Measurements from ENCODE around the gene UBR4.
"Not testable (repeated sequence)": the region's sequence is repeated elsewhere in the genome, so short reads cannot be mapped to it uniquely, and the experiment has no call there.

UBR4 gene

DNA sequence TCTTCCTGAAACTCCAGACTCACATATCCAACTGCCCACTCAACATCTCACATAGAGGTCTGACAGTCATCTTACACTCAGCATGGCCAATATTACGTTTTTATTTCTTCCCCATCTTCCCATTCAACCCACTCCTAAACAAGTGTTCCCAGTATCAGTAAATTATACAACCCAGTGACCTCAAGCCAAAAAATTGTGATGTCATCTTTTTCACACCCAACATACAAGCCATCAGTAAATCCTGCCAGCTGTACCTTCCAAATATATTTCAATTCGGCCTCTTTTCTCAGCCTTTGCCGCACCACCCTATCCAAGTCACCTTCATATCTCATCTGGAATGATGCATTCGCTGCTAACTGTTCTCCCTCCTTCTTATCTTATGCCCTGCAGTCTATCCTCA, 19.6 kb downstream of the UBR4 start:
- DNase-seq (ENCODE audit: low spot score) = no peak

DNA sequence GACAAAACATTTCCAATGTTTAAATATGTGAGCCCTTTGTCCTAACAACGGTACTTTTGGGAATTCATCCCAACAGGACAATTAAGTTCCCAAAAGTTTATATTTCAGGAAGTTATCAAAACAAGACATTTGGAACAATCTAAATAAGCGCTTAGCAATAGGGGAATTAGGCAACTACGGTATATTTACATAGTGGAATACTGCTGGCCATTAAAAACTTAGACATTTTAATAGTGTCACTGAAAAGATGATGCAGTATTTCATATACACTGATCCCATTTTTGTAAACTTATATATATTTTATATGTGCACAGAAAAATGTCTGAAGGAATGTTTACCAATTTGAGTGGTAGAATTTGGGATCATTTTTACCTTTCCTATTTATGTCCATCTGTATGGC, 20.8 kb downstream of the UBR4 start:
- no peak for DNase-seq (ENCODE audit: low spot score)

DNA sequence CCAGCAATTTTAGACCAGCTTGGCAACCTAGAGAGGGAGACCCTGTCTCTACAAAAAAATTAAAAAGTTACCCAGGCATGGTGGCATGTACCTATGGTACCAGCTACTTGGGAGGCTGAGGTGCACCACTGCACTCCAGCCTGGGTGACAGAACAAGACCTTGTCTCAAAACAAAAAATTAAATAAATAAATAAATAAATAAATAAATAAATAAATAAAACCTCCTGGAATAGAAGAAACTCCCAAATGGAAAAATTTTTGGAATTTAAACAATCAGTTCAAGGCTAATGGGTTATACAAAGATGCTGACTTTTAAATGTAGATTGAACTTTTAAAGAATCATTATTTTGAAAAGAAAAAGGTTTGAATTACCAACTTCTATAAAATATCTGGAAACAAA, 22.2 kb downstream of the UBR4 start:
- DNase-seq (ENCODE audit: low spot score) = no peak

GRCh38 chr1:19186001-19186400, 24.1 kb downstream of the UBR4 start:
- no peak for DNase-seq (ENCODE audit: low spot score)

DNA sequence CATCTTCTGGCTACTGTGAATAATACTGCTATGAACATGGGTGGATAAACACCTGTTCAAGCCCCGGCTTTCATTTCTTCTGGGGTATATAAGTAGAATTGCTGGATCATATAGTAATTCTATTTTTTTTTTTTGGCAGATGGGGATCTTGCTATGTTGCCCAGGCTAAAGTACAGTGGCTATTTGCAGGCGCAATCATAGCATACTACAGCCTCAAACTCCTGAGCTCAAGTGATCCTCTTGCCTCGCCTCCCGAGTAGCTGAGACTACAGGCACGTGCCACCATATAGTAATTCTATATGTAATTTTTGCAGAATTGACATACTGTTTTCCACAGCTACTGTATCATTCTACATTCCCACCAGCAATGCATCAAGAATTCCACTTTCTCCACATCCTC, 27.8 kb downstream of the UBR4 start:
- DNase-seq (ENCODE audit: low spot score) = no peak

GRCh38 chr1:19180265-19180657, 29.8 kb downstream of the UBR4 start:
- not testable (repeated sequence) for DNase-seq (ENCODE audit: low spot score)

- peak; percentile 6 for DNase-seq (ENCODE audit: low spot score)
Measured at GRCh38 chr1:19179597-19180264, 30.3 kb downstream of the UBR4 start.

GRCh38 chr1:19178734-19179398, 31.2 kb downstream of the UBR4 start:
- DNase-seq (ENCODE audit: low spot score) = no peak

DNA sequence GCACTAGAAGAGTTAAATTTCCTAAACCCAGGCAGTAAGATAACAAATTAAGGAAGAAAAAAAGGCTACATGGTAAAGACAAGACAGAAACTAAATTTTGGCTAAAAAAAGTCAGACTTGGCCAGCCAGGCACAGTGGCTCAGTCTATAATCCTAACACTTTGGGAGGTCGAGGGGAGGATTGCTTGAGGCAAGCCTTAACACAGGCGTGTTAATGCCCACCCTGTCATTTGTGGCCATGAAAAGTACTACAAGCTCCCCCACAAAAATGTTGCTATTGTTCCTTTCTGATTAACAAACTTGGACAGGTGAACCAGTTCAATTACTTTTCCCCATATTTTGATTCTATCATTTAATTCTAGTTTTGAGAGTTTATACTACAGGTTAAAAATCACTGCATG, 32.3 kb downstream of the UBR4 start:
- DNase-seq (ENCODE audit: low spot score) = no peak

GRCh38 chr1:19169642-19170041, 40.4 kb downstream of the UBR4 start:
- DNase-seq (ENCODE audit: low spot score) = no peak

DNA sequence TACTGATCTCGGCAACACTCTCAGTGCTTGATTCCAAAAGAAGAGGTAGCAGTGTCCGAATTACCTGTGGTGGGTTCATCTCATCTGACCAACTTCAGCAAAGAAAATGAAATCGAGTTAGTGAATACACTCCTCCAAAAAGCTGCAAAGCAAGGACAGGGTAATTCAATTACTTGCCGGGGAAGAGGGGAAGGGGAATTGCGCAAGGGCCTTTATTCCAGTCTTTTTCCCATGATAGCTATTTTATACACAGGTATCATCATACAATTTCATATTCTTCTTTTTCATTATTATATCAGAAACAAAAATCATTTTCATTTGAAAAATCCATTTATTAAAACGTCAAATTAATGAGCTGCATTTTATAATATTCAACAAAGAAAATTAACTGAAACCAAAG, 42.9 kb downstream of the UBR4 start:
- DNase-seq (ENCODE audit: low spot score) = no peak

GRCh38 chr1:19166066-19166465, 44.0 kb downstream of the UBR4 start:
- no peak for DNase-seq (ENCODE audit: low spot score)

DNA sequence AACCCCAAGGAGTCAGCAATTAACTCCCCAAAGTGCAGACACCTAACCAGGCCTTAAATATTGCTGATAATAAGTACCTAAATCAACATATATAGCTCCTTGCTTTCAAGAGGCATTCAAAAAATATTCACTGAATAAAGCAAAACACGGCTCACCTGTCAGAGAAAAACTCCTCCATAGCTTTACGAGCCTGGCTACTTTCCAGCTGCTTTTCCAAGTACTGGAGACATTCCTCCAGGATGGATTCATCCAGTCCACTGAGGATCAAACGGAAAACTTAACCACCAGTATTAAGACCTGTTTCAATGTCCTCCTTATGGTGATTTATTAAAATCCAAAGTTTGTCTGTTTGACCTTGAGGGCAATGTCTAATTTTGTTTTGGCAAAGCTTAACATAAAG, 44.6 kb downstream of the UBR4 start:
- no peak for DNase-seq (ENCODE audit: low spot score)

- DNase-seq (ENCODE audit: low spot score) = no peak
Measured at GRCh38 chr1:19164274-19165015, 45.6 kb downstream of the UBR4 start.

DNA sequence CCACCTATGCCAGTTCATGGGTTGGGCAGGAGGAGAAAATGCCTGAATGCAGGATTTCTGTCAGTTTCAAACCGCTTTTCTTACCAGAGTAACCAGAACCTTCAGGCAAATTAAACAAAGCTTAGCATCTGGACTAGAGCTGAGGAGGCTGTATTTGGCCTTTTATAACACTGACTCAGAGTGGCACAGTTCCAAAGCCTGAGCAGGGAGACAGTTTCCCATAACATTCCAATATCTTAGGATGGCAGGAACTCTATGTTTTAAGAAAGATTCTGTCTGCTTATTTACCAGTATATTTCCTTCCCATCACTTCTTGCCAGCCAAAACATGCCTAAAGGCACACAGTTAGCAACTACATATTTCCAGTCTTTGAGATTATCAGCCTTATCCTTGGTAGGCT, 46.8 kb downstream of the UBR4 start:
- no peak for DNase-seq (ENCODE audit: low spot score)

GRCh38 chr1:19160831-19161230, 49.2 kb downstream of the UBR4 start:
- no peak for DNase-seq (ENCODE audit: low spot score)

- no peak for DNase-seq (ENCODE audit: low spot score)
Measured at GRCh38 chr1:19157653-19158052, 52.4 kb downstream of the UBR4 start.

DNA sequence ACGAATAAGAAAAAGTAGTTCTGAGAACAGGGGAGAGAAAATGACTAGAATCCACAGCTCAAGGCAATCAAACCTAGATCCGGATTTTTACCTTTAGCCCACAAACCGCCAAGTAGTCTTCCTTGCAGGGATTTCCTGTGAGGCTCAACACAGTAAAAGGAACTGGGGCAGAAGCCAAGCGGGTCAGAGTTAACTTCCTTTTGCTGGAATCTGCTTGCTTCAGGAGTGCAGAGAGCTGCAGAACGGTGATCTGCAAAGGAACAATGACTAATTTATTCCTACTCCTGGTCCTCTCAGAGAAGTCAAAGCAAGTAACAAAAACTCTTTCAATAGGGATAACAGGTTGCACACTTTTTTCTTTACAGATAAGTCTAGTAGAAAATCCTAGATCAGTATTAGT, 53.4 kb downstream of the UBR4 start:
- no peak for DNase-seq (ENCODE audit: low spot score)

DNA sequence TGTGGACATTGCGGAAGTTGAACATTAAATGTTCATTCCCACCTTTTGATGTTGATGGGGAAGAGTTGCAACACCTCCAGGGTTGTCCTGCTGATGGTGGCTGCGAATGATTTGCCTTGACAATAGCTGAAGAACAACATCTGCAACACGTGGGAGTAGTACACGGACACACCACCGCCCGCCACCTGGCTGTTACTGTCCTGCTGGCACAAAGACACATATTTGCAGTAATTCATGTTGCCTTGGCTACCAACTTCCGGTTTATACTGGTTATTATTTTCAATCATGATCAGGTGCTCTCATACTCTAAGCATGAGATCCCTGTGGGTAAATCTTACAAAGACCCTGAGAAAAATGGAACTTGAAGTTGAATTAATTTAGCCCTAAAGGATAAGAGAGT, 55.2 kb downstream of the UBR4 start:
- DNase-seq (ENCODE audit: low spot score) = no peak

DNA sequence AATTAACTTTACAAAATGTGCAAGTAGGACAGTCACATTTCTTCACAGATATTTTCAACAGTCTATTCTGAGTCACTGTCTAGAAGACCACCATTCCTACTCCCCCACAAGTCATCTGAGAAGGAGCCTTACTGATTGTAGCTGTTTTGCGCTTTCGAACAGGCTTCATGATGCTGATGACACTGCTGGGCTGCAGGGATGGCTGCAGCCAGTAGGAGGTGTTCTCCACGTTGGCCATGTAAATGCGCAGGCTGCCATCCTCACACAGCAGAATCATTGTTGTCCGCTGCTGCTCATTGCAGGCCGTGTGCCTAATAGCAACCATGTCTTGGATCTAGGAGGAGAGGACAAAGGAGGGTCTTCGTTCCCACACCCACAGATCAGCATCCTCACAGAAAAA, 56.9 kb downstream of the UBR4 start:
- DNase-seq (ENCODE audit: low spot score) = no peak

GRCh38 chr1:19151537-19151936, 58.5 kb downstream of the UBR4 start:
- no peak for DNase-seq (ENCODE audit: low spot score)

DNA sequence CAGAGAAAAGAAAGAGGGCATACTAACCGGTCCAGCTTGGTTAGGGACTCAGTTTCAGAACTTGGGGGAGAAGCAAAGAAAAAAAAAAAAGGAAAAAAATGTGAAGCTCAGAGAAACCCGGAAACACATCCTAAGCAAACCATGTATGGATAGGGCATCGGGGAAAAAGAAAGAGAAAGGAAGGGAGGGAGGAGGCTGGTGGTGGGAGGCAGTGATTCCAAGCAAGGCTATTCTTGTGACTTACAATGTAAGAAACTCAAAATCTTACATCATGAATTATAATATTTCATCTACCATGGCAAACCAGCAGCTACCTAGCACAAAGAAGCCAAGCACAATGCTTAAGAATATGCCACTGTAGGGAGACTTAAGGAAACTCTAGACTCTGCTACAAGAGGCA, 60.3 kb downstream of the UBR4 start:
- no peak for DNase-seq (ENCODE audit: low spot score)

- DNase-seq (ENCODE audit: low spot score) = no peak
Measured at GRCh38 chr1:19140465-19140864, 69.6 kb downstream of the UBR4 start.
